Placental pericyte (primary cell): Measurements from ENCODE around the gene OR6S1. TPM values are rescaled to one million over a fixed set of nuclear protein-coding genes. Genes with fewer than 3 reads are reported as not detected.

Source experiments
- small RNA-seq: library from RNA; depleted of rRNA; stranded (forward); fragments of <200 nt; gene quantifications from one replicate; pipeline ENCODE3, GENCODE V24; 2012; ENCODE audit warnings: low replicate concordance
- total RNA-seq: library from RNA; depleted of rRNA; stranded (reverse); fragments of >200 nt; gene quantifications from 2 replicates; pipeline ENCODE4 v1.2.3, GENCODE V29; 2012

The OR6S1 gene
- total RNA-seq, result not detected in 2 replicates

GRCh38 chr14:20641591-20641990 lies at the start of gene OR6S1:
Gene OR6S1 (minus strand): TSS chr14:20641691. CDS start chr14:20641691, 0 bp downstream.

GRCh38 chr14:20688167-20688839 lies 46.8 kb upstream of the OR6S1 start, which contains the start of gene ANG:
Gene ANG (plus strand): TSS chr14:20688764. CDS start chr14:20693565, 4,801 bp downstream.

GRCh38 chr14:20683891-20684661 lies 42.6 kb upstream of the OR6S1 start, which contains the start of gene RNASE4:
Gene RNASE4 (plus strand): TSS chr14:20684560. CDS start chr14:20699372, 14,812 bp downstream.

GRCh38 chr14:20591235-20591634 lies 50.3 kb downstream of the OR6S1 start, which contains the start of gene RNASE12:
Gene RNASE12 (minus strand): TSS chr14:20591376. CDS start chr14:20590723, 653 bp downstream.

Small RNAs within 50 kb of the gene (small RNA-seq; reads per million reads assigned to genes)
- gene RF00019, result not detected

Other genes starting within 250 kb of the OR6S1 start
- gene TEP1, start 228.2 kb downstream of the OR6S1 start, total RNA-seq, result 15.8 and 27.2 TPM in 2 replicates
- gene KLHL33, start 205.5 kb downstream of the OR6S1 start, total RNA-seq, result under 0.01 TPM in 1 of 2 replicates, not detected in the other
- gene OSGEP, start 186.9 kb downstream of the OR6S1 start, total RNA-seq, result 31.3 and 60.0 TPM in 2 replicates
- 70.2 and 100 TPM in 2 replicates for gene APEX1, start 186.5 kb downstream of the OR6S1 start, total RNA-seq
- 24.3 and 43.5 TPM in 2 replicates for gene PIP4P1, start 180.3 kb downstream of the OR6S1 start, total RNA-seq
- gene PNP, start 172.3 kb downstream of the OR6S1 start, total RNA-seq, result 79.7 and 104 TPM in 2 replicates
- gene RNASE10, start 136.2 kb downstream of the OR6S1 start, total RNA-seq, result not detected in 2 replicates
- gene RNASE9, start 80.6 kb downstream of the OR6S1 start, total RNA-seq, result not detected in 2 replicates
- gene RNASE11, start 53.7 kb downstream of the OR6S1 start, total RNA-seq, result not detected in 2 replicates
- gene RNASE12, start 50.3 kb downstream of the OR6S1 start, total RNA-seq, result not detected in 2 replicates
- gene RNASE4, start 42.9 kb upstream of the OR6S1 start, total RNA-seq, result 2.9 and 7.0 TPM in 2 replicates
- 1.4 and 6.8 TPM in 2 replicates for gene ANG, start 47.1 kb upstream of the OR6S1 start, total RNA-seq
- gene EDDM3A, start 104.2 kb upstream of the OR6S1 start, total RNA-seq, result not detected in 2 replicates
- gene EDDM3B, start 126.7 kb upstream of the OR6S1 start, total RNA-seq, result not detected in 2 replicates
- gene RNASE6, start 139.6 kb upstream of the OR6S1 start, total RNA-seq, result not detected in 2 replicates
- gene RNASE1, start 161.2 kb upstream of the OR6S1 start, total RNA-seq, result 0.43 TPM in 1 of 2 replicates, not detected in the other
- not detected in 2 replicates for gene RNASE3, start 249.7 kb upstream of the OR6S1 start, total RNA-seq